ENCODE data around the gene OR52H1. TPM values are rescaled to one million over a fixed set of nuclear protein-coding genes. Genes with fewer than 3 reads are reported as not detected.

Gene OR52H1
- total and polyA plus RNA-seq, 2 of the 8 experiments (the other 6 are each of a cell fraction or from before 2014, with no cell fraction given): 0.09 TPM; not detected in 1

GRCh38 chr11:5580577-5580976 is 32.2 kb upstream of the OR52H1 start, which contains the start of gene OR52B6 (continued):
- TF ChIP-seq KDM4A (IDR thresholded peaks at IDR 0.05; ENCODE audit: low read depth, low read length, severe bottlenecking) (no peak), TAF1 (IDR thresholded peaks at IDR 0.05; ENCODE audit: low read depth, low read length) (no peak), SAP30 (IDR thresholded peaks at IDR 0.05; ENCODE audit: insufficient read depth, insufficient replicate concordance, low read length) (no peak), GTF2F1 (IDR thresholded peaks at IDR 0.05; ENCODE audit: borderline replicate concordance, low read depth, low read length) (no peak), CHD1 (IDR thresholded peaks at IDR 0.05; ENCODE audit: low read depth, low read length) (no peak), SP2 (IDR thresholded peaks at IDR 0.05; ENCODE audit: low read length) (no peak)

All from H1 (cell line).